G401.6 (cell line): ENCODE data around the gene LHX6.

Experiments
- FAIRE-seq: peaks from 2 replicates; lab custom pipeline; 2012; peaks lifted over from hg19 to GRCh38; lab: Jason Lieb, UNC

Gene LHX6

GRCh38 chr9:122228568-122229484 is at the start of gene LHX6:
LHX6 (minus strand) TSS chr9:122228957; CDS start chr9:122228740, 217 bp downstream.
- no peak for FAIRE-seq

DNA sequence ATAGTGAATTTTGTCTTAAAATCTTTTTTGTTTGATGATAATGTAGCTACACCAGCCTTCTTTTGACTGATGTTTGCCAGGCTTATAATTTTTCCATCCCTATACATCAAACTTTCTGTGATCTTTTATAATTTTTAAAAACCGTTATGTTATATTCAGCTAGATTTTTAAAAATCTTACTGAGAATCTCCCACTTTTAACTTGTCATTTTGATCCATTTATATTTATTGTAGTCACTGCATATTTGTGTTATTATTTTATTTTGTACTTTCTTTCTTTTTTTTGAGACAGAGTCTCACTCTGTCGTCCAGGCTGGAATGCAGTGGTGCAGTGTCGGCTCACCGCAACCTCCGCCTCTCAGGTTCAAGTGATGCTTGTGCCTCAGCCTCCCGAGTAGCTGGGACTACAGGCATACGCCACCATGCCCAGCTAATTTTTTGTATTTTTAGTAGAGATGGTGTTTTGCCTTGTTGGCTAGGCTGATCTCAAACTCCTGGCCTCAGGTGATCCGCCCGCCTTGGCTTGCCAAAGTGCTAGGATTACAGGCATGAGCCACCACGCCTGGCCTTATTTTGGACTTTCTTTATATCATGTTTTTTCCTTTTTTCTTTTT is 48.6 kb upstream of the LHX6 start:
- FAIRE-seq = peak; percentile 13

DNA sequence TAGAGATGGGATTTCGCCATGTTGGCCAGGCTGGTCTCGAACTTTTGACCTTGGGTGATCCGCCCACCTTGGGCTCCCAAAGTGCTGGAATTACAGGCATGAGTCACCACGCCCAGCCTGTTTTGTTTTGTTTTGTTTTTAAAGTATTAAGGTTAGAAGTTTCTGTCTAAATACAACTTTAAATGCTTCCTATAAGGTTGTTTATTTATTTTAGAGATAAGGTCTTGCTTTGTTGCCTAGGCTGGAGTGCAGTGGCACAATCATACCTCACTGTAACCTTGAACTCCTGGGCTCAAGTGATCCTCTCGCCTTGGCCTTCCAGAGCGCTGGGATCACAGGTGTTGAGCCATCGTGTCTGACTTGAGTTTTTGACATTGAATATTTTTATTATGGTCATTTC is 47.3 kb upstream of the LHX6 start:
- no peak for FAIRE-seq

DNA sequence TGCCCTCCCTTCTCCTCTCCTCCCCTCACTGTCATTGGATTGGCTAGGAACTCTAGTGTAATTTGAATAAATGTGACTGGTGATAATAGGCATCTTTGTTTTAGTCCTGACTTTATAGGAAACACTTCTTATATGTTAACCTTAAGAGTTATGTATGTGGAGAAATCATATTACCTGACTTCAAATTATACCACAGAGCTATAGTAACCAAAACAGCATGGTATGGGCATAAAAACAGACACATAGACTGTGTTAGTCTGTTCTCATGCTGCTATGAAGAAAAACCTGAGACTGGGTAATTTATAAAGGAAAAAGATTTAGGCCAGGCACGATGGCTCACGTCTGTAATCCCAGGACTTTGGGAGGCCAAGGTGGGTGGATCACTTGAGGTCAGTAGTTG is 45.3 kb upstream of the LHX6 start:
- FAIRE-seq = no peak

GRCh38 chr9:122268041-122268814 is 39.5 kb upstream of the LHX6 start:
- no peak for FAIRE-seq

- FAIRE-seq = no peak
These were observed 36.6 kb upstream of the LHX6 start for GRCh38 chr9:122265149-122265915.

- no peak for FAIRE-seq
These were observed 35.8 kb upstream of the LHX6 start, which contains the start of the genes MRRF and RBM18 for GRCh38 chr9:122264360-122265148. MRRF (plus strand) TSS chr9:122264882; CDS start chr9:122270892, 6,010 bp downstream. RBM18 (minus strand) TSS chr9:122264840; CDS start chr9:122261492, 3,348 bp downstream.

- FAIRE-seq = no peak
These were observed 35.1 kb upstream of the LHX6 start for GRCh38 chr9:122263699-122264349.

DNA sequence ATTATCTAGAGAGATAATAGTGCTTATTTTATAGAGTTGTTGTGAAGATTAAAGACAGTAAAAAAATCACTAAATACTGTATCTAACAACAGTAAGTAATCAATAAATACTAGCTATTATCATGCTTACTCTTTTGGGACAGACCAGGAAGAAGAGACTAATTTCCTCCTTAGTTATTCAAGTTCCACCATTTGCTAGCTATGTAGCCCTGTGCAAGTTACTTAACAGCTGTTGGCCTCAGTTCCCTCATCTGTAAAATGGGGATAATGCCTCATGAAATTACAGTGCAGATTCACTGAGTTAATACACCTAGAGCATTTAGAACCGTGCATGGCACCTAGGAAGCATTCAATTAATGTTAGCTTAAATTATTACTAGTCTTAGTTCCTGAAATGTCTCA is 33.3 kb upstream of the LHX6 start:
- FAIRE-seq = no peak

DNA sequence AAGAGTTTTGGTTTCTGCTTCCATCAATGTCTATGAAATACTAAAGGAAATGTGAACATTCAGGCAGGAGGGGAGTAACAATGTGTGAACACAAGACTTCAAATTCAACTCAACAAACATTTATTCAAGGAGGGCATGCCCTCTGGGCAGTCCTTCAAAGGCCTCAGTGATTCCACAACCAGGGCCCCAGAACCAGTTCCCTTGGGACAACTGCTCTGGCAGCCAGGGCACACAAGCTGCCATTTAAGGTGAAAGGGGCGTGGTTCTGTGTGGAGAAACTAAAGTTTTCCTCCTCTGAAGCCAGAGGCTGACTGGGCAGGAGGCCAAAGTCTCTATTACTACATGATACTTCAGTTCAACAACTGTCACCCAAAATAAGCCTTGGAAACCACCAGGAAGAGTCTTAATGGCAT is 32.7 kb upstream of the LHX6 start:
- no peak for FAIRE-seq

- FAIRE-seq = no peak
These were observed 30.2 kb upstream of the LHX6 start for GRCh38 chr9:122258886-122259415.

DNA sequence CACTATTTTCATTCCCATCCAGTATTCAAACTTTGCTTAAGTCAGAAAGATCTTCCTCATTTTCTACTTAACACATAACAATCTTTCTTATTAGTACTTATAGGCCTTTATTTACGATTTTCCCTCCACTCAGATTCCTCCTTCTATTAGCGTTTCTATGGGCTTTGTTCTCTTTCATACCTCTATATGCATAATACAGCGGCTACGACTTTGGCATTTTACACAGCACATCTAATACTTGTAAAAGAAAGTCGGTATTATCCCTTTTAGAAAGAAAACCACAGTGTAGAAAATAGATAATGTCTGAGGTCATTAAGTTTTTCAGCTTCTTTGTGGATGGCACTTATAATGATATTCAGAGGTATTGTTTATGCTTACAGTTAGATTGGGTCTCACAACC is 27.4 kb upstream of the LHX6 start:
- FAIRE-seq = no peak

- FAIRE-seq = no peak
These were observed 26.0 kb upstream of the LHX6 start for GRCh38 chr9:122254761-122255160.

- no peak for FAIRE-seq
These were observed 24.0 kb upstream of the LHX6 start for GRCh38 chr9:122252796-122253195.

DNA sequence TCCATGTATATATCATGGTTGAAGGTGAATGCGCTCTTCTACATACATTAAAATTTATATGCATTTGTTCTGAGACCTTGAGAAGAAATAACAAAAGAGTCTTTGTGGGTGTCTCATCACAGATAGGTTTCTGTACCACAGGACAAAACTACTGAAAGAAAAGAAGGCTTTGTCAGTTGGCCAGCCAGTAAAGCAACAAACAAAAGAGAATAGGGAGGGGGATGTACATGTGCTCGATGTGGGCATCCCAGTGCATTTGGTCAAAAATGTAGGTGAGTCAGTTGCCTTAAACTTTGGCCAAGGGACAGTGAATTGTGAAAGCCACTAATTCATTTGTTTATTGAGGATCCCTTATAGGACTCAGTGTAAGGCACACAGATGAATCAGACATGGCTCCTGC is 22.6 kb upstream of the LHX6 start:
- FAIRE-seq = no peak

GRCh38 chr9:122248448-122248865 is 19.7 kb upstream of the LHX6 start:
- FAIRE-seq = no peak

GRCh38 chr9:122246666-122247065 is 17.9 kb upstream of the LHX6 start:
- FAIRE-seq = no peak

GRCh38 chr9:122244349-122244748 is 15.6 kb upstream of the LHX6 start:
- no peak for FAIRE-seq

DNA sequence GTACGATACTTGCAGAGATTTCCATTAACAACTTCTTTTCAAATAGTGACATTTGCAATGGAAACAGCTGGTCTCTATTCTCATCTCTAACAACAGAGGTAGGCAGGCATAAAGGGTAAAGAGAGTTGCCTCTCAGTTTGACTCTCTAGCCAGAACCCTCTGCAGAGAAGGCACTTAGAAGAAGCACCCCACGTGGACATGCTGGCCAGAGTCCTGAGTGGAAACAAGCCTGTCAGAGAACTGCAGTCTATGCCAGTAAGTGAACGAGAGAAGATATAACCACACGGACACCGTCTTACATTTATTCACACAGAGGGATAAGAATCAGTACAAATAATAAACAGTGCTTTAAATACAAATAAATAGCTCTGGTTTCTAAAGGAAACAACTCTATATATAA is 11.0 kb upstream of the LHX6 start:
- FAIRE-seq = no peak

DNA sequence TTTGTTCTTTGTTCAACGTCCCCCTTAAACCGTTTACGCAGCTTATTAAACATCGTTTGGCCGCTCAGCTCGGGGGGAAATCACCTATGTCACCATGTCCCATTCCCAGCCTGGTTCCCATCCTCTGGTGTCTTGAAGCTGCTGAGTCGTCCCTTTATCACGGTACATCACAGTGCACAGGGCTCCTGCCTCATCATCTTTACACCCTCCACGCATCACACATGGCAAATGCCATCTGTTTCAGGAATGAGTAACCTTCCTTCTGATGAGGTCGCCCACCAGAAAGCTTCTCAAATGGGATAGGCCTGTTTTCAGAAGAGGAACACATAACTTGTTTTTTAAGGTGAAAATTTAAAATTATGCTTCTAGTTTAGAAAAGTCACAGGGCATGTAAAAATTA is 7.9 kb upstream of the LHX6 start:
- no peak for FAIRE-seq
